GM19238 (cell line): Measurements from ENCODE around the gene ZP3.
"Not testable (repeated sequence)": the region's sequence is repeated elsewhere in the genome, so short reads cannot be mapped to it uniquely, and the experiment has no call there.

ENCODE experiments used
- DNase-seq: peaks from one replicate; pipeline ENCODE4 v3.0.0; 2011; ENCODE audit warnings: low spot score; ENCODE audit not compliant: insufficient read length

Gene ZP3

DNA sequence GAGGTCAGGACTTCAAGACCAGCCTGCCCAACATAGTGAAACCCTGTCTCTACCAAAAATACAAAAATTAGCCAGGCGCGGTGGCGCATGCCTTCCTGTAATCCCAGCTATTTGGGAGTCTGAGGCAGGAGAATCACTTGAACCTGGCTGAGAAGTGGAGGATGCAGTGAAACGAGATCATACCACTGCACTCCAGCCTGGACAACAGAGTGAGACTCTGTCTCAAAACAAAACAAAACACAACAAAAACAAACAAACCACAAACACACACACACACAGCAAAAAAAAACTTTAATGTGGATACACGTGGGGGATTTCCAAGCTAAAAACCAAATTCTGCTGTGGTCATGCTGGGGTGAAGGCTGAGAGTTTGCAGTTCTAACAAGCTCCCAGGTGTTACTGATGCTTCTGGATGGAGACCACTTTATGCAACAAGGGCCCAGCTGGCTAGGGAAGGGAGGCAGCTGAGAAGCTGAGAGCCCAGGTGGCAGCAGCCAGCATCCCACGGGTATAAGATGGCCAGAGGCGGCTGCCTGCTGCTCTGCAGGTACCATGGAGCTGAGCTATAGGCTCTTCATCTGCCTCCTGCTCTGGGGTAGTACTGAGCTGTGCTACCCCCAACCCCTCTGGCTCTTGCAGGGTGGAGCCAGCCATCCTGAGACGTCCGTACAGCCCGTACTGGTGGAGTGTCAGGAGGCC lies at the start of gene ZP3:
Gene ZP3, plus strand, starts transcription at position 538 of the 699 bp plus-strand sequence. Its CDS starts 15 bp downstream, at position 553.
- DNase-seq = no peak

DNA sequence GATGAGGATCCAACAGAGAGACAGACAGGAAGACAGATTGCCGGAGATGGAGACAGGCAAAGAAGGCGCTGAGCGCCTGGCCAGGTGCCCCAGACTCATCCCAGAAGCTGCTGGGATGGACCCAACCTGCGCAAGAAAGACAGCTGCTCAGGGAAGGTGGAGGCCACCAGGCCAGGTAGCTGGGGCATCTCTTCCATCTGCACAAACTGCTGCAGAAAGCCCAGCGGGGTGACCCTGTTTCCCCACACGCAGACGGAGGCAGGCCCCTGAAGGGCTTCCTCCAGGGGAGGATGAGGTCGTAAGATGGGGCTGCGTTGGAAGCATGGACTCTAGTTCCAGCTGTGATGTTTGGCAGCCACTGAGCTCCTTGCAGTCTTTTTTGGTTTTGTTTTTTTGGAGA lies 49.5 kb upstream of the ZP3 start:
- no peak for DNase-seq

GRCh38 chr7:76377186-76377918 lies 47.4 kb upstream of the ZP3 start:
- DNase-seq = no peak

DNA sequence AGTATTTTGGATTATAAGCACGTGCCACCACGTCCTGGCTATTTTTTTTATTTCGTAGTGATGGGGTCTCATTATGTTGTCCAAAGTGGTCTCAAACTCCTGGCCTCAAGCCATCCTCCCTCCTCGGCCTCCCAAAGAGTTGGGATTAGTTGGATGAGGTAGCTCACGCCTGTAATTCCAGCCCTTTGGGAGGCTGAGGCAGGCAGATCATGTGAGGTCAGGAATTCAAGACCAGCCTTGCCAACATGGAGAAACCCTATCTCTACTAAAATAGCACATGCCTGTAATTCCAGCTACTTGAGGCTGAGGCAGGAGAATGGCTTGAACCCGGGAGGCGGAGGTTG lies 44.2 kb upstream of the ZP3 start:
- DNase-seq = no peak

GRCh38 chr7:76381814-76382213 lies 42.9 kb upstream of the ZP3 start:
- DNase-seq = no peak

DNA sequence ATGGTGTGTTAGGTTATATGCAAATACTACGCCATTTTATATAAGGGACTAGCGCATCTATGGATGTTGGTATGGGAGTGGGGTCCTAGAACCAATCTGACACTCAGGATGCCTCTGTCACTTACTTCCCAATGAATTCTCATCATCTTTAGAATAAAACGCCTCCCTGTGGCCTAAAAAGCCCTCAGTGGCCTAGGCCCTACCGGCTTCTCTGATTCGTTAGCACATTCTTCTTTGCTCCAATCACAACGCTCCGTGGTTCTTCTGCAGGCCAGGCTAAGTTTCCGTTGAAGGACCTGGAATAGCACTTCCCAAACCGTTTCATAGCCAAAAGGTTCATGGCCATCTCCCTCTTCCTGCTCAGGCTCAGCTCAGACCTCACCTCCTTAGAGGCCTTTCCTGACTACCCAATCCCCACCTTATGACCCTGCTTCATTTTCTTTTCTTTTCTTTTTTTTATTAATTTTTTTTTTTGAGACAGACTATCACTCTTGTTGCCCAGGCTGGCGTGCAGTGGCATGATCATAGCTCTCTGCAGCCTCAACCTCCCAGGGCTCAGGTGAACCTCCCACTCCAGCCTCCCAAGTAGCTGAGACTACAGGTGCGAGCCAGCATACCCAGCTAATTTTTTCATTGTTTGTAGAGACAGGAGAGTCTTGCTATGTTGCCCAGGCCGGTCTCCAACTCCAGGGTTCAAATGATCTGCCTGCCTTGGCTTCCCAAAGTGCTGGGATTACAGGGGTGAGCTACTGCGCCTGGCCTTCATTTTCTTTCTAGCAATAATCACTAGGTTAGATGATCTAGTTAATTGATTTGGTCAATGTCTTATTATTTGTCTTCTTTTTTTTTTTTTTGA lies 41.4 kb upstream of the ZP3 start:
- no peak for DNase-seq

- DNase-seq = no peak
These were observed 38.0 kb upstream of the ZP3 start for GRCh38 chr7:76386691-76387260.

DNA sequence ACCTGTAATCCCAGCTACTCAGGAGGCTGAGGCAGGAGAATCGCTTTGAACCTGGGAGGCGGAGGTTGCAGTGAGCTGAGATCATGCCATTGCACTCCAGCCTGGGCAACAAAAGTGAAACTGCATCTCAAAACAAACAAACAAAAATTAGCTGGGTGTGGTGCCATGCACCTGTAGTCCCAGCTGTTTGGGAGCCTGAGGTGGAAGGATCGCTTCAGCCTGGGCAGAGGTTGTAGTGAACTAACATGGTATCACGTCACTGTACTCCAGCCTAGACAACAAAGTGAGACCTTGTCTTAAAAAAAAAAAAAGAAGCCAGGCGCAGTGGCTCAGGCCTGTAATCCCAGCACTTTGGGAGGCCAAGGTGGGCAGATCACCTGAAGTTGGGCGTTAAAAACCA lies 37.0 kb upstream of the ZP3 start:
- DNase-seq = not testable (repeated sequence)

DNA sequence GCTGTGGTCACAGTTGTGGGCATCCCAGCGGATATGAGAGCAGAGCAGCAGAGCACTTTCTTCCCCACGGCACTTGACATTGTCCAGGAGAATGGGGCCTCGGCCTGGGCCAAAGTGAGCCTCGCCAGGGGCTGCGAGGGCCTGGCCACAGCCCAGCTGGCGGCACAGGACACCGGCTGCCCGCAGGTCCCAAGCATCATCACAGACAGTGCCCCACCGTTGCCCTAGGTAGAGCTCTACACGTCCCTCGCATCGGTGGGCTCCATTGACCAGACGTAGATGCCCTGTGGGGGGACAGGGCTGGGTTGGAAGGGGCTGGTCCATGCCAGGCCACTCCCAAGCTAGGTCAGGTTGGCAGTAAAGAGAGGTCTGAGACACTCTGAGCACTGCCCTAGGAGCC lies 34.7 kb upstream of the ZP3 start:
- DNase-seq = no peak

DNA sequence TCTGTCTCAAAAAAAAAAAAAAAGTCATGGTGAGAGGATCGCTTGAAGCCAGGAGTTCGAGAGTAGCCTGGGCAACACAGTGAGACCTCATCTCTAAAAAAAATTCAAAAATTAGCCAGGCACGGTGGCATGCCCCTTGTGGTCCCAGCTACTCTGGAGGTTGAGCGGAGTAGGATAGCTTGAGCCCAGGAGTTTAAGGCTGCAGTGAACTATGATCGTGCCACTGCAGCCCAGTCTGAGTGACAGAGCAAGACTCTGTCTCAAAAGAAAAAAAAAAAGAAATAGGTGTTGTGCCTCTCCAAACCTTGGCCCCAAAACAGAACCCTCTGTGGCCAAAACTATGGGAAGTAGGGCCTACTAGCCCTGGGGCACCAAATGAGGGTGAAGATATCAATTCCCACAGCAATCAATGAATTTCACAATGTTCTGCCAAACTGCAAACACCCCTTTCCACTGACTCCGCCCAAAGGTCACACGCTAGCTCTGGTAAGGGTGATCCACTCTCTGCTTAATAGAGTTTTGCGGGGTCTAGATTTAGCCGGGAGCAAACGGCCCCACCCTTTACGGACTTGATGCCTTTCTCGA lies 32.1 kb upstream of the ZP3 start:
- DNase-seq = no peak

- DNase-seq = peak; percentile 99
These were observed 31.4 kb upstream of the ZP3 start for GRCh38 chr7:76393116-76394031.

GRCh38 chr7:76394957-76395356 lies 29.8 kb upstream of the ZP3 start:
- DNase-seq = no peak

DNA sequence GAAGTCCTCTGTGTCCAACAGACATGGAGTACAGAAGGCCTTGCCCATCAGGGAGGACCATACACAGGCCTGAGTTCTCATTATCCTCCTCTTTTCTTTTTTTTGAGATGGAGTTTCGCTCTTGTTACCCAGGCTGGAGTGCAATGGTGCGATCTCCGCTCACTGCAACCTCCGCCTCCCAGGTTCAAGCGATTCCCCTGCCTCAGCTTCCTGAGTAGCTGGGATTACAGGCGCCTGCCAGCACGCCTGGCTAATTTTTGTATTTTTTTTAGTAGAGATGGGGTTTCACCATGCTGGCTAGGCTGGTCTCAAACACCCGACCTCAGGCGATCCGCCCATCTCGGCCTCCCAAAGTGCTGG lies 29.2 kb upstream of the ZP3 start:
- DNase-seq = not testable (repeated sequence)

DNA sequence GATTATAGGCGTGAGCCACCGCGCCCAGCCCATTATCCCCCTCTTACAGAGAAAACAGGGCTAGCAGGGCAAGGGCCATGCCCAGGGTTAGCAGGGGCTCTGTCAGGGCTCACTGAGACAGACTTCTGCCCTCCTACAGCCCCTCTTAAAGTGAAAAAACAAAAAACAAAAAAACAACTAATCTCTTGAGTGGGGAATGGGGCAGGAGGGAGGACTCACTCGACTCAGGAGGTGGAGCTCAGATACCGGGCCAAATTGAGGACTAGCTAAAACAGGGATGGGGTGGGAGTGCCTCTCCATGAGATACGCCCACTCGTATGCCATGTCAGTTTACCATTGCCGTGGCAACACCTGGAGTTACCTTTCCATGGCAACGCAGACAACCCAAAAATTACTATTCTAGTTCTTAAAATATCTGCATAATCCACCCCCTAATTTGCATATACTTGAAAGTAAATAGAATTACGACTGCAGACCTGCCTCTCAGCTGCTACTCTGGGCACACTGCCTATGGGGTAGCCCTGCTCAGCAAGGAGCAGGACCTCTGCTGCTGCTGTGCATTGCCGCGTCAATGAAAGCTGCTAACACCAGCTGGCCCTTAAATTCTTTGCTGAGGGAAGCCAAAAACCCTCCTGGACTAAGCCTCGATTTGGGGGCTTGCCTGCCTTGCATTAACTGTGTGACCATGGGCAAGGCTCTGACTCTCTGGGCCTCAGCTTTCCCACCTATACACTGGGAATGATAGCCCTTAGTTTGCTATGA lies 28.6 kb upstream of the ZP3 start:
- DNase-seq = no peak

DNA sequence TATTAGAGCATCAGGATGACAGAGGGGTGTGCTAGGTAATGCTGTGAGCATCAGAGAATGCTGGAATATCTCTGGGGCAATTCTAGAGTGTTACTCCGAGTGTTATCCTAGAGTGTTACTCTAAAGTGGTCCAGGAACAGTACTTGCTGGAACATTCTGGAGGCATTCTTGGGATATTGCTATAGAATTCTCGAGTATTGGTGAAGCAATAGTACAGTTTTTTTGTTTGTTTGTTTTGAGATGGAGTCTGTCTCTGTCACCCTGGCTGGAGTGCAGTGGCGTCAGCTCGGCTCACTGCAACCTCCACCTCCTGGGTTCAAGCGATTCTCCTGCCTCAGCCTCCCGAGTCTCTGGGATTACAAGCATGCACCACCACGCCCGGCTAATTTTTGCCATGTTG lies 27.9 kb upstream of the ZP3 start:
- DNase-seq = no peak

DNA sequence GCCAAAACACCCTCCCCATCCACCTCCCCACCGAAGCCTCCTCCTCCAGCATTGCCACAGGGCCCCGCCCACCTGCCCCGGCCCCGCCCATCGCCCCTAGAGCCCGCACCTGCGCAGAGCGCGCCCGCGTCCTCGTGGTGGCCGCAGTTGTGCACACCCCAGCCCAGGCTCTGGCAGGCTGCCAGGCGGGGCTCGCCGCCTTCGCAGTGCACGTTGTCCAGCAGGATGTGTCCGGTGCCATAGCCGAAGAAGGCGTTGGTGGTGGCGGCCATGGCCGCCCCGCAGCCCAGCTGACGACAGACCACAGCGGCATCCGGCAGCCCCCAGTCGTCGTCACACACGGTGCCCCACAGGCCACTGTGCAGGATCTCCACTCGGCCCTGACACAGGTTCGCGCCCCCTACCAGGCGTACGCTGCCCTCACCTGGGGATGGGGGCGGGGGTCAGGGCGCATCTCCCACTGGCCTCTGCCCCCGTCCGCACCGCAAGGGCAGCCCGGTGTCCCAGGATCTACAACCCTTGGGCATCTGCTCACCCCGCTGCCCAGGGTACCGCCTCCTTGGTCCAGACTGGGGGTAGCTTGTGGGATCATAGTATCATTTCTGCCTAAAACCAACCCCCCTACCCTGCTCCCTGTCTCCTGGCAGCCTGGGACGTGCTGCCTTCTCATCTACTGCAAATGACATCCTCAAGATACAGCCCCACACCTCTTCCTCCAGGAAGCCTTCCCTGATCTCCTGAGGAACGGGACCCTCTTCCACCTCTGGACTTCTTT lies 27.2 kb upstream of the ZP3 start:
- DNase-seq = peak; percentile 73

DNA sequence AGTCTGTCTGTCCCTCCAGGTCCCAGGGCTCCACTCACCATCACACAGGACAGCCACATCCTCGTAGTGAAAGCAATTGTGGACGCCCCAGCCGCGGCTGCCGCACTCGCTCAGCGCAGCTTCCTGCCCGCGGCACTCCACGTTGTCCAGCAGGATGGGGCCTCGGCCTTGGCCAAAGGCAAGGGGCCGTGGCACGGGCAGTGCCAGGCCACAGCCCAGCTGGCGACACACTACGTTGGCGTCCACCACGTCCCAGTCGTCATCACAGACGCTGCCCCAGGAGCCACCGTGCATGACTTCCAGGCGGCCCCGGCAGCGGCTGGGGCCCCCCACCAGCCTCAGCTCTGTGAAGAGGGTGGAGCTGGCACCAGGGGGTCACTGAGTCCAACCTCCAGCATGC lies 24.5 kb upstream of the ZP3 start:
- DNase-seq = no peak

DNA sequence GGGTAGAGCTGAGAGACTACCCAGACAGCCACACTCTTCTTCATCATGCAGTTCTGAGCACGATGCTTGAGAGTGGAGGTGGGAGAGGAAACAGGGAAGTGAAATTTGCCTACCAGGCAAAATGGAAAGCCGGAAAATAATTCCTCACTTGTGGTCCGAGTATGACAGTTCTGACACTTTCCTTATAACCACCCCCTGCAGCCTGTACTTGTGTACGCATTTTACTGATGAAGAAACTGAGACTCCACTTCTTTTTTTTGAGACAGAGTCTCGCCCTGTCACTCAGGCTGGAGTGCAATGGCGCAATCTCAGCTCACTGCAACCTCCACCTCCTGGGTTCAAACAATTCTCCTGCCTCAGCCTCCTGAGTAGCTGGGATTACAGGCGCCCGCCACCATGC lies 21.7 kb upstream of the ZP3 start:
- not testable (repeated sequence) for DNase-seq
